ENCODE measurements around the gene DES. TPM values are rescaled to one million over a fixed set of nuclear protein-coding genes. Genes with fewer than 3 reads are reported as not detected.

Gene DES
- total and polyA plus RNA-seq, 2 of the 13 experiments (the other 11 are each of a cell fraction or from before 2014, with no cell fraction given), result not detected

DNA sequence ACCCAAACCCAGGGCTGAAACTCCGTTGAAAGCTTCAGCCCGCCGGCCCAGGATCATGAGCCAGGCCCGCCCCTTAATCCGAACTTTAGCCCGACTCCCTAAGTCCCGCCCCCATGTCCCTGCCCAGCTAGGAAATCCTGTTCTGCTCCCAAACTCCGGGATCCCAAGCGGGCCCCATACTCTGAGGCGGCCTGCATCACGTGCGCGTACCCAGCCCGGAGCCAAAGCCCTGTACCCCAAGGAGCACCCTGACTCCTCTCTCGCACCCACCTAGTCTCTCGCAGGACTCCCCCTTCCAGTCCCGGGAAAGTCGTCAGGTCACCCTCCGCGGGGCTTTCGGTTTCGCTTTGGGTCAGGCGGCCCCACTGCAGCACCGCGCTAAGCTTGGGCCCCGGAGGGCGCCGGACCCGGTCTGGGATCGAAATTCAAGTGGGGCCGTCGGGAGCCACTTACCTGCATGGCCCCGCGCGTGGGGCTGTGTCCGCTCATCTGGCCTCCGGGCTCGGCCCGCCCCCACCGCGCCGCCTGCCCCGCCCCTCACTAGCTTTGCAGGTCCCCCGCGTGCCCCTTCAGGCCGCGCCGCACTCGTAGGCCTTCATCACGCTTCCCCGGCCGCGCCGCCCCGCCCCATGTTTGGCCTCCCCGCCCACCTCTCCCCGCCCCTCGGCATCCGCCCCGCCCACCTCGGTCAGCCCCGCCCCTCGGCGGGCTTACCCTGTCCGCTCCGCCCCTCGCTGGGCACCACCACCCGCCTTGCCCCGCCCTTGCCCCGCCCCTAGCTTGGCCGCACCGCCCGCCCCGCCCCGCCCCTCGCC, 30.7 kb upstream of the DES start, which contains the start of gene DNPEP (continued):
- TF ChIP-seq, protein P1, sequence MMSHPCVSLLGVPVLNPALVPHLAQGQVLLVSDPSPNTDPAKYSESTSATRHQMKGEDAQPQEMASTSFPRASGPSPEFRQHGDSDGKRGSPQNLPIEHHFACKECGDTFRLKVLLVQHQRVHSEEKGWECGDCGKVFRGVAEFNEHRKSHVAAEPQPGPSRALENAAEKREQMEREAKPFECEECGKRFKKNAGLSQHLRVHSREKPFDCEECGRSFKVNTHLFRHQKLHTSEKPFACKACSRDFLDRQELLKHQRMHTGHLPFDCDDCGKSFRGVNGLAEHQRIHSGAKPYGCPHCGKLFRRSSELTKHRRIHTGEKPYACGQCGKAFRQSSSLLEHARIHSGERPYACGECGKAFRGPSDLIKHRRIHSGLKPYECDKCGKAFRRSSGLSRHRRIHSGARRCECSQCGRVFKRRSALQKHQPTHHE (CRISPR knock-in tag; IDR thresholded peaks at IDR 0.05; ENCODE audit: borderline replicate concordance), result 0 out of 2 replicates have a peak, but pooled peaks have one; percentile 48
- TF ChIP-seq MEIS2 (CRISPR knock-in tag; IDR thresholded peaks at IDR 0.05) (peak; percentile 67; the same call in 1 of the 2 replicates), ZNF547 (CRISPR knock-in tag; IDR thresholded peaks at IDR 0.05) (peak; percentile 89), ZNF136 (CRISPR knock-in tag; IDR thresholded peaks at IDR 0.05; ENCODE audit: low read depth) (peak; percentile 98), KDM3A (CRISPR knock-in tag; IDR thresholded peaks at IDR 0.05; ENCODE audit: low read depth) (peak; percentile 44; the same call in 1 of the 2 replicates), ZNF501 (CRISPR knock-in tag; IDR thresholded peaks at IDR 0.05) (peak; percentile 98), ZNF7 (CRISPR knock-in tag; IDR thresholded peaks at IDR 0.05) (0 out of 2 replicates have a peak, but pooled peaks have one; percentile 20), ZNF34 (CRISPR knock-in tag; IDR thresholded peaks at IDR 0.05; ENCODE audit: borderline replicate concordance) (peak; percentile 69; the same call in 1 of the 2 replicates), ZNF121 (CRISPR knock-in tag; IDR thresholded peaks at IDR 0.05) (peak; percentile 33; the same call in 1 of the 2 replicates), TSC22D2 (CRISPR knock-in tag; IDR thresholded peaks at IDR 0.05; ENCODE audit: borderline replicate concordance) (no peak), ISL2 (CRISPR knock-in tag; IDR thresholded peaks at IDR 0.05) (peak; percentile 33; the same call in 1 of the 2 replicates), ERF (CRISPR knock-in tag; IDR thresholded peaks at IDR 0.05) (peak; percentile 68; the same call in 1 of the 2 replicates), ZNF256 (CRISPR knock-in tag; conservative IDR thresholded peaks at IDR 0.05) (no peak), MAFG (CRISPR knock-in tag; IDR thresholded peaks at IDR 0.05) (no peak), RARG (CRISPR knock-in tag; IDR thresholded peaks at IDR 0.05; ENCODE audit: low read depth) (no peak; the same call in 1 of the 2 replicates), ARID2 (CRISPR knock-in tag; IDR thresholded peaks at IDR 0.05; ENCODE audit: borderline replicate concordance) (0 out of 2 replicates have a peak, but pooled peaks have one; percentile 80), ZNF468 (CRISPR knock-in tag; IDR thresholded peaks at IDR 0.05) (peak; percentile 52; the same call in 1 of the 2 replicates), MYC (CRISPR knock-in tag; IDR thresholded peaks at IDR 0.05; ENCODE audit: borderline replicate concordance) (peak; percentile 86), ZNF614 (CRISPR knock-in tag; IDR thresholded peaks at IDR 0.05; ENCODE audit: borderline replicate concordance) (0 out of 2 replicates have a peak, but pooled peaks have one; percentile 23)
- TF ChIP-seq, protein P2, sequence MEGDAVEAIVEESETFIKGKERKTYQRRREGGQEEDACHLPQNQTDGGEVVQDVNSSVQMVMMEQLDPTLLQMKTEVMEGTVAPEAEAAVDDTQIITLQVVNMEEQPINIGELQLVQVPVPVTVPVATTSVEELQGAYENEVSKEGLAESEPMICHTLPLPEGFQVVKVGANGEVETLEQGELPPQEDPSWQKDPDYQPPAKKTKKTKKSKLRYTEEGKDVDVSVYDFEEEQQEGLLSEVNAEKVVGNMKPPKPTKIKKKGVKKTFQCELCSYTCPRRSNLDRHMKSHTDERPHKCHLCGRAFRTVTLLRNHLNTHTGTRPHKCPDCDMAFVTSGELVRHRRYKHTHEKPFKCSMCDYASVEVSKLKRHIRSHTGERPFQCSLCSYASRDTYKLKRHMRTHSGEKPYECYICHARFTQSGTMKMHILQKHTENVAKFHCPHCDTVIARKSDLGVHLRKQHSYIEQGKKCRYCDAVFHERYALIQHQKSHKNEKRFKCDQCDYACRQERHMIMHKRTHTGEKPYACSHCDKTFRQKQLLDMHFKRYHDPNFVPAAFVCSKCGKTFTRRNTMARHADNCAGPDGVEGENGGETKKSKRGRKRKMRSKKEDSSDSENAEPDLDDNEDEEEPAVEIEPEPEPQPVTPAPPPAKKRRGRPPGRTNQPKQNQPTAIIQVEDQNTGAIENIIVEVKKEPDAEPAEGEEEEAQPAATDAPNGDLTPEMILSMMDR (CRISPR knock-in tag; IDR thresholded peaks at IDR 0.05), result peak; percentile 7; the same call in 1 of the 2 replicates
- TF ChIP-seq, protein P3, sequence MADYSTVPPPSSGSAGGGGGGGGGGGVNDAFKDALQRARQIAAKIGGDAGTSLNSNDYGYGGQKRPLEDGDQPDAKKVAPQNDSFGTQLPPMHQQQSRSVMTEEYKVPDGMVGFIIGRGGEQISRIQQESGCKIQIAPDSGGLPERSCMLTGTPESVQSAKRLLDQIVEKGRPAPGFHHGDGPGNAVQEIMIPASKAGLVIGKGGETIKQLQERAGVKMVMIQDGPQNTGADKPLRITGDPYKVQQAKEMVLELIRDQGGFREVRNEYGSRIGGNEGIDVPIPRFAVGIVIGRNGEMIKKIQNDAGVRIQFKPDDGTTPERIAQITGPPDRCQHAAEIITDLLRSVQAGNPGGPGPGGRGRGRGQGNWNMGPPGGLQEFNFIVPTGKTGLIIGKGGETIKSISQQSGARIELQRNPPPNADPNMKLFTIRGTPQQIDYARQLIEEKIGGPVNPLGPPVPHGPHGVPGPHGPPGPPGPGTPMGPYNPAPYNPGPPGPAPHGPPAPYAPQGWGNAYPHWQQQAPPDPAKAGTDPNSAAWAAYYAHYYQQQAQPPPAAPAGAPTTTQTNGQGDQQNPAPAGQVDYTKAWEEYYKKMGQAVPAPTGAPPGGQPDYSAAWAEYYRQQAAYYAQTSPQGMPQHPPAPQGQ (CRISPR knock-in tag; IDR thresholded peaks at IDR 0.05; ENCODE audit: borderline replicate concordance), result peak; percentile 35; the same call in 1 of the 2 replicates
- TF ChIP-seq, protein P4, sequence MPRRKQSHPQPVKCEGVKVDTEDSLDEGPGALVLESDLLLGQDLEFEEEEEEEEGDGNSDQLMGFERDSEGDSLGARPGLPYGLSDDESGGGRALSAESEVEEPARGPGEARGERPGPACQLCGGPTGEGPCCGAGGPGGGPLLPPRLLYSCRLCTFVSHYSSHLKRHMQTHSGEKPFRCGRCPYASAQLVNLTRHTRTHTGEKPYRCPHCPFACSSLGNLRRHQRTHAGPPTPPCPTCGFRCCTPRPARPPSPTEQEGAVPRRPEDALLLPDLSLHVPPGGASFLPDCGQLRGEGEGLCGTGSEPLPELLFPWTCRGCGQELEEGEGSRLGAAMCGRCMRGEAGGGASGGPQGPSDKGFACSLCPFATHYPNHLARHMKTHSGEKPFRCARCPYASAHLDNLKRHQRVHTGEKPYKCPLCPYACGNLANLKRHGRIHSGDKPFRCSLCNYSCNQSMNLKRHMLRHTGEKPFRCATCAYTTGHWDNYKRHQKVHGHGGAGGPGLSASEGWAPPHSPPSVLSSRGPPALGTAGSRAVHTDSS (CRISPR knock-in tag; conservative IDR thresholded peaks at IDR 0.05), result no peak

Measured in HepG2 (cell line).